CD14-positive monocyte (primary cell): ENCODE results near the gene NARS2. TPM values are rescaled to one million over a fixed set of nuclear protein-coding genes. Genes with fewer than 3 reads are reported as not detected.

Experiments used
- DNase-seq, 3 donors: peaks; one replicate each; pipeline ENCODE4 v3.0.0-alpha.2; 2011 to 2022
- H2AFZ ChIP-seq: 2 replicates; pipeline ENCODE4 v1.6.0; 2012; ENCODE audit warnings: mild to moderate bottlenecking, low read depth, low read length, inconsistent platforms; ENCODE audit not compliant: insufficient read depth, poor library complexity, severe bottlenecking
- H3K27ac ChIP-seq, 2 donors: 1 replicate in 1 of 2; 2 replicates in 1 of 2; pipeline ENCODE4 v1.5.1; 2012 to 2013; ENCODE audit warnings: low read length in 2 of 2, control low read depth in 1 of 2, inconsistent platforms in 1 of 2, low read depth in 1 of 2, mild to moderate bottlenecking in 1 of 2
- H3K27me3 ChIP-seq, 2 donors: one replicate each; pipeline versions ENCODE4 v1.6.0 to v1.6.1; 2011 to 2013; ENCODE audit warnings: low read length in 2 of 2; ENCODE audit not compliant: control insufficient read depth in 2 of 2, insufficient read depth in 2 of 2
- H3K36me3 ChIP-seq, 2 donors: replicated peaks in 1 of 2; 1 replicate in 1 of 2; 2 replicates in 1 of 2; pipeline versions ENCODE4 v1.5.1 to v1.6.1; 2012 to 2013; ENCODE audit warnings: low read length in 2 of 2, control low read depth in 1 of 2, inconsistent platforms in 1 of 2, mild to moderate bottlenecking in 1 of 2; ENCODE audit not compliant: insufficient read depth in 2 of 2, control insufficient read depth in 1 of 2
- H3K4me1 ChIP-seq, 2 donors: 1 replicate in 1 of 2; 2 replicates in 1 of 2; pipeline versions ENCODE4 v1.5.1 to v1.6.1; 2012 to 2013; ENCODE audit warnings: low read length in 2 of 2, control low read depth in 1 of 2, inconsistent platforms in 1 of 2, mild to moderate bottlenecking in 1 of 2, moderate library complexity in 1 of 2; ENCODE audit not compliant: insufficient read depth in 2 of 2, control insufficient read depth in 1 of 2
- H3K4me2 ChIP-seq: replicated peaks from 2 replicates; pipeline ENCODE3; 2012; ENCODE audit warnings: low read length, moderate library complexity, mild to moderate bottlenecking; ENCODE audit not compliant: poor library complexity, severe bottlenecking; ENCODE audit errors: extremely low read depth
- H3K4me3 ChIP-seq, 3 experiments: fragments of 200-600 bp in 1 of 3; sonication (generic) in 1 of 3; replicated peaks in 1 of 3; 1 replicate in 2 of 3; 2 replicates in 1 of 3; pipeline ENCODE4 v1.5.1; 2011 to 2013; ENCODE audit warnings: low read length in 3 of 3, mild to moderate bottlenecking in 3 of 3, control low read depth in 2 of 3, low read depth in 2 of 3, inconsistent platforms in 1 of 3, moderate library complexity in 1 of 3
- H3K79me2 ChIP-seq: 2 replicates; pipeline ENCODE4 v1.6.0; 2012; ENCODE audit warnings: mild to moderate bottlenecking, control low read depth, inconsistent platforms, low read length, moderate library complexity; ENCODE audit not compliant: insufficient read depth
- H3K9ac ChIP-seq: 2 replicates; pipeline ENCODE4 v1.6.0; 2017; ENCODE audit warnings: low read length, mild to moderate bottlenecking; ENCODE audit not compliant: insufficient read depth, poor library complexity, severe bottlenecking
- H3K9me3 ChIP-seq, 2 donors: replicated peaks in 1 of 2; 1 replicate in 1 of 2; 2 replicates in 1 of 2; pipeline versions ENCODE4 v1.5.1 to v1.6.1; 2012 to 2013; ENCODE audit warnings: low read length in 2 of 2, control low read depth in 1 of 2; ENCODE audit not compliant: control insufficient read depth in 1 of 2, insufficient read depth in 1 of 2
- H4K20me1 ChIP-seq: 2 replicates; pipeline ENCODE4 v1.6.0; 2012; ENCODE audit warnings: mild to moderate bottlenecking, low read length, control low read depth, moderate library complexity; ENCODE audit not compliant: insufficient read depth
- H3K27ac Mint-ChIP-seq, 7 donors: one replicate each; pipeline ENCODE4 v1.8.0; 2020; ENCODE audit warnings: mild to moderate bottlenecking in 7 of 7, mixed read lengths in 7 of 7, moderate library complexity in 6 of 7, inconsistent platforms in 2 of 7
- H3K27me3 Mint-ChIP-seq, 3 donors: one replicate each; pipeline ENCODE4 v1.8.0; 2021 to 2022; ENCODE audit warnings: low read depth in 3 of 3, mild to moderate bottlenecking in 3 of 3, mixed read lengths in 3 of 3, moderate library complexity in 3 of 3, inconsistent platforms in 1 of 3
- H3K36me3 Mint-ChIP-seq, 2 donors: one replicate each; pipeline ENCODE4 v1.8.0; 2020; ENCODE audit warnings: mixed read lengths in 2 of 2, inconsistent platforms in 1 of 2, mild to moderate bottlenecking in 1 of 2
- H3K4me1 Mint-ChIP-seq: one replicate; pipeline ENCODE4 v1.8.0; 2020; ENCODE audit warnings: mild to moderate bottlenecking, mixed read lengths
- H3K4me3 Mint-ChIP-seq, 2 donors: one replicate each; pipeline ENCODE4 v1.8.0; 2020; ENCODE audit warnings: mild to moderate bottlenecking in 2 of 2, mixed read lengths in 2 of 2, moderate library complexity in 1 of 2
- H3K9me3 Mint-ChIP-seq, 7 donors: one replicate each; pipeline ENCODE4 v1.8.0; 2020 to 2022; ENCODE audit warnings: mixed read lengths in 7 of 7, mild to moderate bottlenecking in 6 of 7, moderate library complexity in 6 of 7, inconsistent platforms in 2 of 7
- WGBS: methylation state at CpG from one replicate; pipeline ENCODE4 v1.1.5; 2013; ENCODE audit warnings: missing lambda C conversion rate; ENCODE audit not compliant: insufficient coverage; 5-methylcytosine and 5-hydroxymethylcytosine counted together
- intact Hi-C, 2 donors: fragments of 100-400 bp; cut with micrococcal nuclease; formaldehyde crosslinking; loops; one replicate each; pipeline versions ENCODE4 v1.15.0 to v1.15.1; 2023
- polyA plus RNA-seq, 3 donors: library from polyadenylated mRNA; depleted of rRNA in 1 of 3; unstranded in 2 of 3; stranded (reverse) in 1 of 3; fragments of 300-500 nt in 2 of 3; fragments of >200 nt in 1 of 3; fragmentation: Illumina TruSeq in 2 of 3; gene quantifications; 1 replicate in 2 of 3; 2 replicates in 1 of 3; pipeline ENCODE4 v1.2.3, GENCODE V29; 2012 to 2021
- TF ChIP-seq, protein P1 (sequence below): fragments of 200-600 bp; IDR thresholded peaks from one replicate; pipeline ENCODE4 v1.8.0; 2022; ENCODE audit warnings: antibody characterized with exemption, mild to moderate bottlenecking

Gene NARS2
- polyA plus RNA-seq, 3 donors, result 4.3 to 6.6 (median 4.9) TPM

- H3K27me3 Mint-ChIP-seq, result peaks cover 0 to 2% (median 0%) of the 10 kb centered on the region in 3 donors
- Histone ChIP-seq H3K27ac (no peak overlapping the region), H3K4me2 (no peak overlapping the region), H3K36me3 (peaks cover 0 to 10% of the 10 kb centered on the region in 2 donors), H3K4me3 (no peak overlapping the region), H2AFZ (no peak overlapping the region), H3K9me3 (peaks cover 5 to 6% of the 10 kb centered on the region in 2 donors), H4K20me1 (no peaks in the 10 kb centered on the region), H3K9ac (no peak overlapping the region), H3K4me1 (no peaks in the 10 kb centered on the region), H3K27me3 (no peaks in the 10 kb centered on the region), H3K79me2 (no peaks in the 10 kb centered on the region)
- intact Hi-C loops, result no loop called here
- H3K9me3 Mint-ChIP-seq, result peaks cover 7 to 22% (median 16%) of the 10 kb centered on the region in 7 donors
- DNase-seq, result no peak
- H3K36me3 Mint-ChIP-seq, result peaks cover 17 to 26% of the 10 kb centered on the region in 2 donors
- WGBS, result no CpG with 5 or more reads among the region's 4 CpGs
- TF ChIP-seq, protein P1, sequence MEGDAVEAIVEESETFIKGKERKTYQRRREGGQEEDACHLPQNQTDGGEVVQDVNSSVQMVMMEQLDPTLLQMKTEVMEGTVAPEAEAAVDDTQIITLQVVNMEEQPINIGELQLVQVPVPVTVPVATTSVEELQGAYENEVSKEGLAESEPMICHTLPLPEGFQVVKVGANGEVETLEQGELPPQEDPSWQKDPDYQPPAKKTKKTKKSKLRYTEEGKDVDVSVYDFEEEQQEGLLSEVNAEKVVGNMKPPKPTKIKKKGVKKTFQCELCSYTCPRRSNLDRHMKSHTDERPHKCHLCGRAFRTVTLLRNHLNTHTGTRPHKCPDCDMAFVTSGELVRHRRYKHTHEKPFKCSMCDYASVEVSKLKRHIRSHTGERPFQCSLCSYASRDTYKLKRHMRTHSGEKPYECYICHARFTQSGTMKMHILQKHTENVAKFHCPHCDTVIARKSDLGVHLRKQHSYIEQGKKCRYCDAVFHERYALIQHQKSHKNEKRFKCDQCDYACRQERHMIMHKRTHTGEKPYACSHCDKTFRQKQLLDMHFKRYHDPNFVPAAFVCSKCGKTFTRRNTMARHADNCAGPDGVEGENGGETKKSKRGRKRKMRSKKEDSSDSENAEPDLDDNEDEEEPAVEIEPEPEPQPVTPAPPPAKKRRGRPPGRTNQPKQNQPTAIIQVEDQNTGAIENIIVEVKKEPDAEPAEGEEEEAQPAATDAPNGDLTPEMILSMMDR, result no peak
- peaks cover 7% of the 10 kb centered on the region for H3K4me1 Mint-ChIP-seq
- no peak overlapping the region for H3K4me3 Mint-ChIP-seq
- no peak overlapping the region for H3K27ac Mint-ChIP-seq
These were observed 64.1 kb downstream of the NARS2 start for GRCh38 chr11:78510597-78510996.

GRCh38 chr11:78510025-78510596 lies 64.6 kb downstream of the NARS2 start:
- WGBS, result no CpG with 5 or more reads among the region's 1 CpG
- H3K27me3 Mint-ChIP-seq, result peaks cover 0 to 2% (median 0%) of the 10 kb centered on the region in 3 donors
- peaks cover 15 to 23% of the 10 kb centered on the region in 2 donors for H3K36me3 Mint-ChIP-seq
- Histone ChIP-seq H3K4me1 (no peaks in the 10 kb centered on the region), H3K79me2 (no peaks in the 10 kb centered on the region), H3K27ac (no peak overlapping the region), H3K4me3 (no peak overlapping the region), H4K20me1 (no peaks in the 10 kb centered on the region), H2AFZ (no peak overlapping the region), H3K36me3 (peaks cover 0 to 10% of the 10 kb centered on the region in 2 donors), H3K9ac (no peak overlapping the region), H3K9me3 (peaks cover 5 to 6% of the 10 kb centered on the region in 2 donors), H3K27me3 (no peaks in the 10 kb centered on the region), H3K4me2 (no peak overlapping the region)
- intact Hi-C loops, result no loop called here
- H3K9me3 Mint-ChIP-seq, result peaks cover 7 to 22% (median 16%) of the 10 kb centered on the region in 7 donors
- TF ChIP-seq, protein P1, result no peak
- no peak for DNase-seq
- no peak overlapping the region for H3K27ac Mint-ChIP-seq
- peaks cover 2% of the 10 kb centered on the region for H3K4me1 Mint-ChIP-seq
- H3K4me3 Mint-ChIP-seq, result no peak overlapping the region
